NCI-H748 (cell line): ENCODE data around the gene LRTM2.

Source experiments
- DNase-seq: peaks from one replicate; lab custom pipeline; 2025; ENCODE audit not compliant: unreplicated experiment; lab: John Stamatoyannopoulos, UW

The LRTM2 gene

GRCh38 chr12:1863823-1864222 lies 43.5 kb downstream of the LRTM2 start:
- DNase-seq, result no peak

- DNase-seq, result no peak
These were observed 44.1 kb downstream of the LRTM2 start for GRCh38 chr12:1864456-1864855.

GRCh38 chr12:1864867-1865266 lies 44.5 kb downstream of the LRTM2 start:
- DNase-seq, result no peak

- no peak for DNase-seq
These were observed 45.0 kb downstream of the LRTM2 start for GRCh38 chr12:1865284-1865866.

GRCh38 chr12:1869145-1869544 lies 48.8 kb downstream of the LRTM2 start:
- no peak for DNase-seq

- DNase-seq, result no peak
These were observed 49.7 kb downstream of the LRTM2 start for GRCh38 chr12:1870086-1870485.

GRCh38 chr12:1870998-1871917 lies 50.9 kb downstream of the LRTM2 start:
- no peak for DNase-seq

GRCh38 chr12:1872001-1872400 lies 51.6 kb downstream of the LRTM2 start:
- no peak for DNase-seq

GRCh38 chr12:1872448-1872847 lies 52.1 kb downstream of the LRTM2 start:
- DNase-seq, result no peak

GRCh38 chr12:1873531-1874510 lies 53.5 kb downstream of the LRTM2 start:
- no peak for DNase-seq

GRCh38 chr12:1875608-1876007 lies 55.2 kb downstream of the LRTM2 start:
- no peak for DNase-seq

GRCh38 chr12:1876086-1876485 lies 55.7 kb downstream of the LRTM2 start:
- no peak for DNase-seq

GRCh38 chr12:1877169-1877878 lies 57.0 kb downstream of the LRTM2 start:
- no peak for DNase-seq

GRCh38 chr12:1878214-1878613 lies 57.8 kb downstream of the LRTM2 start:
- DNase-seq, result no peak

GRCh38 chr12:1878695-1879094 lies 58.3 kb downstream of the LRTM2 start:
- DNase-seq, result no peak

GRCh38 chr12:1879633-1880032 lies 59.3 kb downstream of the LRTM2 start:
- no peak for DNase-seq

GRCh38 chr12:1880153-1880845 lies 59.9 kb downstream of the LRTM2 start:
- DNase-seq, result no peak

- DNase-seq, result no peak
These were observed 60.5 kb downstream of the LRTM2 start for GRCh38 chr12:1880876-1881275.

GRCh38 chr12:1881301-1881700 lies 60.9 kb downstream of the LRTM2 start:
- DNase-seq, result no peak

GRCh38 chr12:1881936-1882335 lies 61.6 kb downstream of the LRTM2 start:
- DNase-seq, result no peak
